Lower lobe of right lung (tissue), 2 donors: ENCODE results near the gene SLC22A31. TPM values are rescaled to one million over a fixed set of nuclear protein-coding genes. Genes with fewer than 3 reads are reported as not detected.

Experiments used
- ATAC-seq, 2 donors: fragments of 200-7000 bp; cut with Tn5 transposase; one replicate each; pipeline ENCODE4 v1.9.1; 2020 to 2022; ENCODE audit warnings: mild to moderate bottlenecking in 2 of 2, moderate library complexity in 2 of 2
- DNase-seq: peaks from one replicate; pipeline ENCODE4 v3.0.0-alpha.2; 2020
- H3K27ac ChIP-seq: fragments of 200-600 bp; one replicate; pipeline ENCODE4 v1.8.0; 2022
- H3K27me3 ChIP-seq: fragments of 200-600 bp; one replicate; pipeline ENCODE4 v1.8.0; 2022; ENCODE audit warnings: low read depth
- H3K36me3 ChIP-seq: fragments of 200-600 bp; one replicate; pipeline ENCODE4 v1.8.0; 2022; ENCODE audit warnings: mild to moderate bottlenecking
- H3K4me1 ChIP-seq: fragments of 200-600 bp; one replicate; pipeline ENCODE4 v1.8.0; 2022
- H3K4me3 ChIP-seq: fragments of 200-600 bp; one replicate; pipeline ENCODE4 v1.8.0; 2022; ENCODE audit warnings: mild to moderate bottlenecking
- H3K9me3 ChIP-seq: fragments of 200-600 bp; one replicate; pipeline ENCODE4 v1.8.0; 2022
- intact Hi-C: fragments of 100-400 bp; cut with DNase I; formaldehyde crosslinking; loops from one replicate; pipeline ENCODE4 v1.11.0; 2022
- total RNA-seq: library from RNA; stranded (reverse); fragmentation: NEBNext Ultra II Directional; extraction: Animal tissue kit (Norgen Biotek cat#: 25700); gene quantifications from one replicate; pipeline ENCODE4 v1.2.1, GENCODE V29; 2021
- TF ChIP-seq, protein P1 (sequence below): fragments of 200-600 bp; IDR thresholded peaks from one replicate; pipeline ENCODE4 v1.8.0; 2022; ENCODE audit warnings: antibody characterized with exemption, mild to moderate bottlenecking
- donor health status: DM: no; HTN: yes; CAD: no; lungs with severe emphysema.

The SLC22A31 gene
- total RNA-seq, 1 donor from 2014 or later = 132 TPM

- intact Hi-C loops = no loop called here
- peak in 1 of 2 donors; percentile 6 for ATAC-seq
- Histone ChIP-seq H3K4me1 (no peaks in the 10 kb centered on the region), H3K27ac (no peak overlapping the region), H3K9me3 (no peaks in the 10 kb centered on the region), H3K27me3 (peaks cover 4% of the 10 kb centered on the region), H3K4me3 (no peak overlapping the region), H3K36me3 (no peaks in the 10 kb centered on the region)
- TF ChIP-seq, protein P1, sequence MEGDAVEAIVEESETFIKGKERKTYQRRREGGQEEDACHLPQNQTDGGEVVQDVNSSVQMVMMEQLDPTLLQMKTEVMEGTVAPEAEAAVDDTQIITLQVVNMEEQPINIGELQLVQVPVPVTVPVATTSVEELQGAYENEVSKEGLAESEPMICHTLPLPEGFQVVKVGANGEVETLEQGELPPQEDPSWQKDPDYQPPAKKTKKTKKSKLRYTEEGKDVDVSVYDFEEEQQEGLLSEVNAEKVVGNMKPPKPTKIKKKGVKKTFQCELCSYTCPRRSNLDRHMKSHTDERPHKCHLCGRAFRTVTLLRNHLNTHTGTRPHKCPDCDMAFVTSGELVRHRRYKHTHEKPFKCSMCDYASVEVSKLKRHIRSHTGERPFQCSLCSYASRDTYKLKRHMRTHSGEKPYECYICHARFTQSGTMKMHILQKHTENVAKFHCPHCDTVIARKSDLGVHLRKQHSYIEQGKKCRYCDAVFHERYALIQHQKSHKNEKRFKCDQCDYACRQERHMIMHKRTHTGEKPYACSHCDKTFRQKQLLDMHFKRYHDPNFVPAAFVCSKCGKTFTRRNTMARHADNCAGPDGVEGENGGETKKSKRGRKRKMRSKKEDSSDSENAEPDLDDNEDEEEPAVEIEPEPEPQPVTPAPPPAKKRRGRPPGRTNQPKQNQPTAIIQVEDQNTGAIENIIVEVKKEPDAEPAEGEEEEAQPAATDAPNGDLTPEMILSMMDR = no peak
- DNase-seq = no peak
These were observed 15.2 kb downstream of the SLC22A31 start for GRCh38 chr16:89184933-89185794.

- peaks cover 4% of the 10 kb centered on the region for H3K27me3 ChIP-seq
- no peaks in the 10 kb centered on the region for H3K36me3 ChIP-seq
- no peak overlapping the region for H3K4me3 ChIP-seq
- ATAC-seq = peak in 1 of 2 donors; percentile 5
- intact Hi-C loops = no loop called here
- TF ChIP-seq, protein P1 = no peak
- H3K4me1 ChIP-seq = no peaks in the 10 kb centered on the region
- DNase-seq = no peak
- H3K9me3 ChIP-seq = no peaks in the 10 kb centered on the region
- no peak overlapping the region for H3K27ac ChIP-seq
These were observed 15.7 kb downstream of the SLC22A31 start for GRCh38 chr16:89184677-89184932.

- ATAC-seq = peak; percentile 6 to 14
- DNase-seq = no peak
- H3K27me3 ChIP-seq = peaks cover 4% of the 10 kb centered on the region
These were observed 16.2 kb downstream of the SLC22A31 start for GRCh38 chr16:89183975-89184676.

DNA sequence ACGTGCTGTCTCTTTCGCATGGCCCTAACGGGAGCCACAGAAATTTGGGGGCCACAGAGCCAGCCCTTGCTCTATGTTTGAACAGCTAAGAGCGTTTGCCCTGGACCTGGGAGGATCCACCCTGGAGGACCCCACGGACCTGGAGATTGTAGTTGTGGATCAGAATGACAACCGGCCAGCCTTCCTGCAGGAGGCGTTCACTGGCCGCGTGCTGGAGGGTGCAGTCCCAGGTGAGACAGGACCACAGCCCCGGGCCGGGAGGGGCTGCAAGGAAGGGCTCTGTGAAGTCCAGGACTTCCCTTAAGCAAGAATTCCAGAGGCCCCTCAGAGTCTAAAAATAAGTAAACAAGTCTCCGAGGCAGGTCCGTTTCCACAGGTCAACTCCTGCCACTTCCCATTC is 16.9 kb downstream of the SLC22A31 start:
- ATAC-seq (no peak), DNase-seq (no peak)
- intact Hi-C loops = no loop called here
- Histone ChIP-seq H3K27me3 (peaks cover 4% of the 10 kb centered on the region), H3K4me1 (no peaks in the 10 kb centered on the region), H3K27ac (no peak overlapping the region), H3K9me3 (no peaks in the 10 kb centered on the region), H3K36me3 (no peaks in the 10 kb centered on the region), H3K4me3 (no peak overlapping the region)
- TF ChIP-seq, protein P1 = no peak

More at GRCh38 chr16:89183975-89184676, 16.2 kb downstream of the SLC22A31 start:
- no peak overlapping the region for H3K27ac ChIP-seq
- TF ChIP-seq, protein P1 = no peak
- intact Hi-C loops = no loop called here
- no peaks in the 10 kb centered on the region for H3K4me1 ChIP-seq
- H3K4me3 ChIP-seq = no peak overlapping the region
- H3K36me3 ChIP-seq = no peaks in the 10 kb centered on the region
- no peaks in the 10 kb centered on the region for H3K9me3 ChIP-seq

DNA sequence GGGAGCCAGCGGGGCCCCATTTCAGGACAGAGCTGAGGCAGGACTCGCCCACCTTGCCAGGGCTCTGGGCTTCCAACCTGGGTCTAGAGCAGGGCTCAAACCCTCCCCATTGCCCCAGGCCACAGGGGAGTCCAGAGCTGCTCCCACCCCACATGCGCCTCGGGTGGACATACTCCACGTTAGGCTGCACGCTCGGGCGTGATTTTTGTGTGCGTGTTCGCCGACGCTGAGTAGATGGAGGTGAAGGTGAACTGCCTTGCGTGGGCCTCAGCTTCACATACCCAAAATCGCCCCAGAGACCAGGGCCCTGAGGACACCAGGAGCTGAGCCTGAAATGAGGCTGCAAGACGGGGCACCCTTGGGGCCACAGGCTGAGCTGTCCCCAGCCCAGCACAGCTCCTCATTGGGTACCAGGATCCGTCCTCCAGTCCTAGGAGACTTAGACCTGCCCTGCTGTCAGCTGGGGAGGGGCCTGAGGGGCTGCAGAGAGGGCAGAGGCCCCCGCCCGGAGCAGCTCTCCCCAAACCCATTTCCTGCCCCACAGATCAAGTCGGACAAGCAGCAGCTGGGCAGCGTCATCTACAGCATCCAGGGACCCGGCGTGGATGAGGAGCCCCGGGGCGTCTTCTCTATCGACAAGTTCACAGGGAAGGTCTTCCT is 20.6 kb downstream of the SLC22A31 start:
- no peaks in the 10 kb centered on the region for H3K9me3 ChIP-seq
- no peaks in the 10 kb centered on the region for H3K36me3 ChIP-seq
- TF ChIP-seq, protein P1 = no peak
- H3K4me1 ChIP-seq = no peaks in the 10 kb centered on the region
- peaks cover 26% of the 10 kb centered on the region for H3K27me3 ChIP-seq
- H3K4me3 ChIP-seq = no peak overlapping the region
- ATAC-seq = no peak
- intact Hi-C loops = no loop called here
- no peak overlapping the region for H3K27ac ChIP-seq
- no peak for DNase-seq
